Measurements from ENCODE around the gene SH3PXD2B.

Gene SH3PXD2B

DNA sequence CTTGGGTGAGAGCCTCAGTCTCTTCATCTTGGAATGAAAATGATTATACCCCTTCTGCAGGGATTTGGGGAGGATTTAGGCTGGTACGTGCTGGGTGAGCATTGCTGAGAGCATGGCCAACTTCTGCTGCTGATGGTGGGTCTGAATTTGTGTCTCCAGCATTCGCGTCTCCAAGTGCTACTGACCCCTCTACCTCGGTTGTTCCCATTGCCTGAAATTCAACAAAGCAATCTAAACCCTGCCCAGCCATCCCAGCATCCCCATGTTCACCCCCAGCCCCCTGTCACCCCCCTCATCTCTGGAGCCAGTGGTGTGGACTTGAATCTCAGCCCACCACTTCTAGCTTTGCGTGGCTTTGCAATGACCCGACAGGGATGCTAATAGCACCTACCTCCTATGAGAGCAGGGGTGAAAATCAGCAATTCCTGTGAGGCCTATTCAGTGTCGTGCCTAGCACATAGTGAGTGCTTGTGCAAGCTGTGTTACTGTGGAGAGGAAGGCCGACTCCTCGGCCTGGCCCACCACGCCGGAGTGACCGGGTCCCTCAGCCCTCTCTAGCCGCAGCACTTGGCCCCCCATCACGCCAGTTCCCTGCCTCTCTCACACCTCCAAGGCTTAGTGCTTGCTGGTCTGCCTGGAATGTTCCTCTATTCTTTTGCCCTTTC is 43.4 kb upstream of the SH3PXD2B start:
- peak; percentile 1 for DNase-seq (ENCODE audit: low spot score)
- TF ChIP-seq CTCF (IDR thresholded peaks at IDR 0.05; ENCODE audit: extremely low read depth, missing control alignments), result no peak

GRCh38 chr5:172496671-172497371 is 42.5 kb upstream of the SH3PXD2B start:
- TF ChIP-seq CTCF (IDR thresholded peaks at IDR 0.05; ENCODE audit: extremely low read depth, missing control alignments), result no peak
- DNase-seq (ENCODE audit: low spot score), result peak; percentile 4

- no peak for TF ChIP-seq CTCF (IDR thresholded peaks at IDR 0.05; ENCODE audit: extremely low read depth, missing control alignments)
- DNase-seq (ENCODE audit: low spot score), result no peak
Measured at GRCh38 chr5:172494630-172495505, 40.5 kb upstream of the SH3PXD2B start.

DNA sequence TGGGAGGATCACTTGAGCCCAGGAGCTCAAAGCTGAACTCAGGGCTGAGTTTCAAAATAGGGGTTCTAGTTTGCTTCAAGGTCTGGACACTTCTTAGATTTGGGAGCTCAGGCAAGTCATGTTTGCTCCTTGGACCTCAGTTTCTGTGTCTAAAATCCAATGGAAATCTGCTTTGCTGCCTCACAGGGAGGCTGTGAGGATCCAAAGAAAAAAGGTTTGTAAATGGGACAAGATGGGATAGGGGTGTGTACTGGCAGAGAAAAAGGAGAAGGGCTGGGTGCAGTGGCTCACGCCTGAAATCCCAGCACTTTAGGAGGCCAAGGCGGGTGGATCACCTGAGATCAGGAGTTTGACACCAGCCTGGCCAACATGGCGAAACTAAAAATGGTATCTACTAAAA is 39.6 kb upstream of the SH3PXD2B start:
- TF ChIP-seq CTCF (IDR thresholded peaks at IDR 0.05; ENCODE audit: extremely low read depth, missing control alignments), result no peak
- DNase-seq (ENCODE audit: low spot score), result no peak

- TF ChIP-seq CTCF (IDR thresholded peaks at IDR 0.05; ENCODE audit: extremely low read depth, missing control alignments), result no peak
- DNase-seq (ENCODE audit: low spot score), result no peak
Measured at GRCh38 chr5:172493461-172493860, 39.1 kb upstream of the SH3PXD2B start.

DNA sequence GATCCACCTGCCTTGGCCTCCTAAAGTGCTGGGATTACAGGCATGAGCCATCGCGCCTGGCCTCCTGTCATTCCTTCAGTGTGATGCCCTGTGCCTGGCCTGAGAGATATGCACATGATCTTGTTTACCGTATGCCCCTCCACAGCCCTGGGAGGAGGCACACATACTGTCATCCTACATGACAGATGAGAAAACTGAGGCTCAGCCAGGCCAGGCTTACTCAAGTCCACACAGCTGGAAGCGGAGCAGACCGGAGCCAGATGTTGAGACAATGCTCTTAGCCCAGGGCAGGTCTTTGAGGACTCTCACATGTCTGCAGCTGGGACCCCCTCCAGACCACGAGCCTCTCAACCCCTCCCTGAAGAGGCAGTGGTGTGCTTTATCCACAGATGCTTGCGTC is 38.7 kb upstream of the SH3PXD2B start:
- DNase-seq (ENCODE audit: low spot score), result no peak
- TF ChIP-seq CTCF (IDR thresholded peaks at IDR 0.05; ENCODE audit: extremely low read depth, missing control alignments), result no peak
